Stimulated activated CD8-positive, alpha-beta memory T cell treated with anti-CD3 and anti-CD28 coated beads, Interleukin-15, amount 100 ng/mL, for 1 hour (primary cell): ENCODE data around the gene OTOGL.
"Not testable (repeated sequence)": the region's sequence is repeated elsewhere in the genome, so short reads cannot be mapped to it uniquely, and the experiment has no call there.

ENCODE experiments used
- DNase-seq: peaks from one replicate; pipeline ENCODE4 v3.0.0-alpha.2; 2020; ENCODE audit warnings: low read depth

The OTOGL gene

DNA sequence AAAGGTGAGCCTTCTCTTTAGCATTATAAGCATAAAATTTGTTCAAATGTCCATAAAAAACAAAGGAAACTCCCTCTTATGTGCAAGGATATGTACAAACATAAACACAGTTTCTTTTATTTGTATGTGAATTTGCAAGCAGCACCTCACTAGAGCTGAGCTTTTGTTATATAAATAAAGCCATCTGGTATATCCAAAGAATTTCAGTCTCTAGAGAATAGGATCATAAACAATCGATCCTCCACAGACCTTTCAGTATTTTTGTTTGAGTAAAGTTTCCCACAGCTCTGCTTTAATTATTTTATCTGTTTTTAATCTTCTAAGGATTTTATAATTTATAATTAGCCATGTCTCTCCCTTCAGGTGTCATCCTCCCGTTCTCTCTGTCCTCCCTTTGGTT lies 89.2 kb downstream of the OTOGL start:
- no peak for DNase-seq

- no peak for DNase-seq
Observed at GRCh38 chr12:80189241-80189640, 89.9 kb downstream of the OTOGL start.

- DNase-seq = no peak
Observed at GRCh38 chr12:80190001-80190400, 90.7 kb downstream of the OTOGL start.

DNA sequence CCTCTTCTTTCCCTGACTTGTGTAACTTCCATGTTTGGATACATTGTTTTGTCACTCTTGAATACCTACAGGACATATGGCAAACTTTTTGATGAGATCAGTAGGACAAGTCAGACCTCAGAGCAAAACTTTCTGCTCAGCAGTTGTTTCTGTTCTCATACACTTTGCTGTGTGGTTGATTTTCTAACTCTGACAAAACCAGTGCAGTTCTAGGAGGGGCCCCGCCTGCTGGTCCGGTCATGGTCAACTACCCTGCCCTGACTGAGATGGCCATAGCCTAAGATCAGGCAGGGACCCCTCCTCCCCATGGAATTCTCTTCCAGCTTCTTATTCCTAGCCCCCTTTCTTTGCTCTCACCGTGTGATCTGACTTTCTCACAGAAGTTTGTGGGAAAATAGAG lies 92.8 kb downstream of the OTOGL start:
- DNase-seq = no peak

DNA sequence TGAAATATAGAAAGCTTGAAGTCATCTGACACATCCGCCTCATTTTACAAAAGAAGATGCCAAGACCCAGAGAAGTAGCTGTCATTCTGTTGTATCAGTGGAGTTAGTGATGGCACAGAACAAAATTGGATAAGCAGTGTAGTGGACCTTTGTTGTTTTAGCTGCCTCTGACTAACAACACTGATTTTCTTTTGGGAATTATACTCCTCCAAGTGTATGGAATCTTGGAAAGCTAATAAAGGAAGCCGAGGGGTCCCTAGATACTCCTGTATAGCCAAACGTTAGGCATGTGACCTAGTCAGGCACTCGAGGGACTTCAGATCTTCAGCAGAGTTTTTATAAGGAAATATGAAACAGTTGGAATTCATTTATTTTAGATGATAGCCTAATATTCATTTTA lies 94.5 kb downstream of the OTOGL start:
- DNase-seq = no peak

DNA sequence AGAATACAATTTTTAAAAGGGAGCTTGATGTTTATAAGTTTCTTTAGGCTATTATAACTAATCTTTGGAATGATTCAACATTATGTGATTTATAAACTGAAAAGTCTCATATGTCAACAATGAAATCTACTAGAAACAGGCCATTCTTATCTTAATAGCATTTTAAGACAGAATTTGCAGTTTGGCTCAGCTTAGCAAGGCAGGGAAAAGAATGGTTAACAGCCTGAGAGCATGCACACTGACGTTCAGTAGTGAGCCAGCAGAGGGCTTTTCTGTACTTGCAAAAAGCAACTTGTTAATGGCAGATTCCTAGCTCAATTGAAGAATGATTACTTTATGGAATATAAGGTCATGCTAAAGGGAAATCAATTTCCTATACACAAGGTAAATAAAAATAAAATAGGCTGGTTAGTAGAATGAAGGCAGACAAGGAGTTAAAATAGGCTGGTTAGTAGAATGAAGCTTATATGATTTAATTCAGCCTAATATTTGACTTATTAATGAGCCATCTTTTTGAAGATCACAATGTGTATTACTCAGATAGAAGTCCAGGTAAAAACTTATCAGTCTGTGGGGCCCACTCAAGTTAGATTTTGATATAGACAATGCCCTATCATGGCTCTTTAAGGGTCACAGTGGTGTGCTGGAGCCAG lies 95.9 kb downstream of the OTOGL start:
- no peak for DNase-seq

DNA sequence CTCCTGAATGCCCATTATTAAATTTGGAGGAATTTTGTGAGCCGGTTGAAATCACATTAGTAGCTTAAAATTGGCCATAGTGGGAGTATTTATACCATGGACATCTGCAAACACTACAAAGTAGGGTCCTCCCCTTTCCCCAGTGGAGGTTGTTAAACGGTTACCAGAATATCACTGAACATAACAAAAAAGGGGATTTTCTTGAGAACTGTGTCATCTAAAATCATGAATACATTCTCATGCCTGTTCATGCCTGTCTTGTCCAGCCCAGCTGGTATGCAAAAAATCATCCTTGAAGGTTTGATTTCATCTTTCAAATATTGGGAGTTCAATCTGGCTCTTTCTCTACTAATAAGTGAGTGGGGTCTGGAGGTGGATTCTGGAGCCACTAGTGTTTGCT lies 96.4 kb downstream of the OTOGL start:
- no peak for DNase-seq

DNA sequence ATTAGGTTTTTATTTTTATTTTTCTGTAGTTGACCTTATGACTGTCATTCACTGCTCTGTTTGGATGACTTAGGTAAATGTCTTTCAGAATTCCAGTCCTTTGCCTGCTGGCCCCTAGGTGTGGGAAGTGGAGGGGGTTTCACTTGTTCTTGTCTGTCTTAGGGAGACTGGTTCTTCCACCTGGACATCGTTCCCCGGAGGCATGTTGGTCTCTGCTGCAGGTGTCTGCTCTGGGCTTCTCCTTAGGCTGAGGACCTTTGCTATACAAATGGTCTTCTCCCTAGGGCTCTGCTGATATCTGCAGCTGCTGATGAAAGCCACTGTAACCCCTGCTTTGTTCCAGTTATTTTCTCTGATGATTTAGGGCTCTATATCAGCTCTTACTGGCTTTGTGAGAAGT lies 97.1 kb downstream of the OTOGL start:
- DNase-seq = no peak

- DNase-seq = no peak
Observed at GRCh38 chr12:80198782-80199337, 99.5 kb downstream of the OTOGL start.

DNA sequence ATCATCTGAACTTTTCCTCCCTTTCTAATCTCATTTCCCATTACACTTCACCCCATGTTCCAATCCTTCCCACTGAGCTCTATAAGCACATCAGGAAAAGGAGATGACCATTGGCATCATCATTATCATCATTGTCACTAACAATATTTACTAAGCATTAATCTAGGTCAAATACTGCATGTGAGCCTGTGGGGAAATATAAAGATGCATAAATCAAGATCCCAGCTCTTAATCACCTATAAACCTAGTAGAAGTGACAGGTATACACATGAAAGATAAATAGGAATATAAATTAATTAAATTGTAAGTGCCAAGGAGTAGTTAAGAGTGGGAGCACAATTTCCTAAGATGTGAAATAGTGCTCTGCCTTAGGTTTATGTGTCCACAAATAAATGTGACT lies 100.6 kb downstream of the OTOGL start:
- no peak for DNase-seq

DNA sequence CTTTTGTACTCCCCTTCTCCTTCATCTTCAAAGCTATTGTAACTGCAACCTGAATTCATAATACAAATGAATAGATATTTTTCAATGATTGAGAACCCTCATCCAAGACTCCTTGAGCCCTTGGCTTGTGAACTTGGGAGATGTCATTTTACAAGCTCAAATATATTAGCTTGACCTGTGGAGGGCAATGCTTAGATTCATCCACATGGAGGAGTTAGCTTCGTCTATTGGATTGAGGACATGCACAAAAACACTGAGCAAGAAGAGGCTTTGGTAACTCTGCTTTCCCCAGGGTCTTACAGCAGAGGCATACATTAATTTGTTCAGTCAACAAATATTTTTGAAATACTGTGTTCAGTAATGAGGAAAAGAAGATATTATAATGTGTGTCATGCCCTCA lies 101.1 kb downstream of the OTOGL start:
- no peak for DNase-seq

- DNase-seq = no peak
Observed at GRCh38 chr12:80201908-80202307, 102.6 kb downstream of the OTOGL start.

GRCh38 chr12:80205960-80206359 lies 106.6 kb downstream of the OTOGL start:
- no peak for DNase-seq

DNA sequence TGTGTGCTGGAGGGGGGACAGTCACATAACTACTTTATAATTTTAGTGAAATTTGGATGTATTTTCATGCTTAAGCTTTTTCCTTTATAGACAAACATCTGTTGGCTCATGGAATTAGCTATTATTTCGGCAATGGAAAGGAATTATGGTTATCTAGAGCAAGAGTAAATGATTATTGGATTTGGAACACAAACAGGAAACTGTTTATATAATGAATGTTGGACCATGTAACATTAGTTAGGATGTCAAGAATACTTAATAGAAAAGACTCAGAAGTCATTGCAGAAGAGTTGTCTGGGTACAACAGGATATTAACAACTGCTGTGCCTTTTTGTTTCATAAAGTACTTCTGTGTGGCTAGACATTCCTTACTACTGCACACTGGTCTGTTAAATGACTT lies 108.7 kb downstream of the OTOGL start:
- DNase-seq = no peak

- DNase-seq = no peak
Observed at GRCh38 chr12:80211671-80212070, 112.3 kb downstream of the OTOGL start.

GRCh38 chr12:80212938-80213645 lies 113.8 kb downstream of the OTOGL start:
- no peak for DNase-seq

- DNase-seq = no peak
Observed at GRCh38 chr12:80213871-80214270, 114.5 kb downstream of the OTOGL start.

- no peak for DNase-seq
Observed at GRCh38 chr12:80217011-80217535, 117.7 kb downstream of the OTOGL start.

GRCh38 chr12:80218925-80219324 lies 119.6 kb downstream of the OTOGL start:
- DNase-seq = not testable (repeated sequence)

- DNase-seq = no peak
Observed at GRCh38 chr12:80219345-80219744, 120.0 kb downstream of the OTOGL start.

GRCh38 chr12:80222261-80222660 lies 122.9 kb downstream of the OTOGL start:
- DNase-seq = no peak

DNA sequence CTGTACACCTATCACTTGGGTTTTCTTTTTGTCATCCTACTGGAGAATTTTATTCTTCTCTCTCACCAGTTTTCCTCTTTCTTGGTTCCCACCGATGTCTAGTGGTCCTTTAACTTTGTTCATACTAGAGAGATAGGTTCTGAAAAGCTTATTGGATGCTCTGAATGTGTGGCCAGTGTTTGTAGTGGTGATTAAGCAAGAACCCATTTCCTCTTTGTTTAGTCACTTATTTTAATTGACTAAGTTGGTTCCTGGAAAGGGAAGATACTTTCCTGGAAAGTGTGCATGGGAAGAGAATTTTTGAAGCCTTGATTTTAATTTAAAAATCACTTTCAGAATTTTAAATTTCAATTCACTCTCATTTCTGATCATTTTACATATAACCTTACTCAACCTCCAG lies 127.2 kb downstream of the OTOGL start:
- DNase-seq = no peak

GRCh38 chr12:80227904-80228303 lies 128.6 kb downstream of the OTOGL start:
- DNase-seq = not testable (repeated sequence)
